NCI-H460 (cell line): ENCODE data around the gene VWA5B2. TPM values are rescaled to one million over a fixed set of nuclear protein-coding genes. Genes with fewer than 3 reads are reported as not detected.
A peak's percentile ranks its signal among the peaks of the same experiment; 100 is the strongest.

ENCODE experiments used
- DNase-seq: peaks from one replicate; pipeline ENCODE4 v3.0.0-alpha.2; 2016; ENCODE audit warnings: low read depth; ENCODE audit errors: extremely low read depth
- small RNA-seq, 2 experiments: library from RNA; depleted of rRNA; stranded (forward); fragments of <200 nt; gene quantifications; one replicate each; pipeline ENCODE3, GENCODE V24; 2014
- total RNA-seq: library from RNA; depleted of rRNA; stranded (reverse); fragments of >200 nt; shearing (Covaris generic); gene quantifications from 2 replicates; pipeline ENCODE4 v1.2.3, GENCODE V29; 2014; rRNA removed

The VWA5B2 gene
- total RNA-seq, 1 experiment from 2014 or later, result 0.35 TPM

- DNase-seq, result no peak
These were observed 42.9 kb downstream of the VWA5B2 start for GRCh38 chr3:184272269-184272668.

- no peak for DNase-seq
These were observed 46.0 kb downstream of the VWA5B2 start for GRCh38 chr3:184275381-184275701.

GRCh38 chr3:184275961-184276910 lies 46.9 kb downstream of the VWA5B2 start, which contains the start of gene ECE2:
Gene ECE2, plus strand, starts transcription at chr3:184276022. Its CDS starts 132 bp downstream, at chr3:184276154.
- DNase-seq, result no peak

- no peak for DNase-seq
These were observed 48.0 kb downstream of the VWA5B2 start for GRCh38 chr3:184277366-184277765.

- DNase-seq, result no peak
These were observed 53.6 kb downstream of the VWA5B2 start for GRCh38 chr3:184282941-184283340.

GRCh38 chr3:184283681-184284080 lies 54.3 kb downstream of the VWA5B2 start:
- DNase-seq, result no peak

- peak; percentile 50 for DNase-seq
These were observed 55.3 kb downstream of the VWA5B2 start for GRCh38 chr3:184284696-184285095.

GRCh38 chr3:184289426-184289938 lies 60.1 kb downstream of the VWA5B2 start:
- peak; percentile 42 for DNase-seq

GRCh38 chr3:184290331-184290730 lies 60.9 kb downstream of the VWA5B2 start:
- DNase-seq, result no peak

- DNase-seq, result no peak
These were observed 61.8 kb downstream of the VWA5B2 start for GRCh38 chr3:184291044-184291737.

Small RNAs within 50 kb of the gene (small RNA-seq; reads per million reads assigned to genes)
- gene MIR1224, result 0 reads per million in 2 experiments

Other genes with a start within 250 kb of the VWA5B2 start
- gene ABCC5, start 211.7 kb upstream of the VWA5B2 start, total RNA-seq, result 7.0 and 9.4 TPM in 2 replicates
- not detected in 2 replicates for gene HTR3D, start 197.8 kb upstream of the VWA5B2 start, total RNA-seq
- not detected in 2 replicates for gene HTR3C, start 176.5 kb upstream of the VWA5B2 start, total RNA-seq
- gene HTR3E, start 132.5 kb upstream of the VWA5B2 start, total RNA-seq, result not detected in 2 replicates
- 32.0 and 33.3 TPM in 2 replicates for gene EIF2B5, start 94.2 kb upstream of the VWA5B2 start, total RNA-seq
- 16.1 and 19.4 TPM in 2 replicates for gene DVL3, start 74.2 kb upstream of the VWA5B2 start, total RNA-seq
- 110 and 117 TPM in 2 replicates for gene AP2M1, start 54.7 kb upstream of the VWA5B2 start, total RNA-seq
- gene ABCF3, start 43.4 kb upstream of the VWA5B2 start, total RNA-seq, result 21.1 and 25.4 TPM in 2 replicates
- 50.7 and 52.9 TPM in 2 replicates for gene ALG3, start 19.4 kb downstream of the VWA5B2 start, total RNA-seq
- 15.1 and 15.8 TPM in 2 replicates for gene EEF1AKMT4, start 20.1 kb downstream of the VWA5B2 start, total RNA-seq
- 0.23 TPM in 1 of 2 replicates, not detected in the other for gene CAMK2N2, start 32.0 kb downstream of the VWA5B2 start, total RNA-seq
- not detected in 2 replicates for gene ECE2, start 46.4 kb downstream of the VWA5B2 start, total RNA-seq
- gene PSMD2, start 69.7 kb downstream of the VWA5B2 start, total RNA-seq, result 140 and 164 TPM in 2 replicates
- 160 and 178 TPM in 2 replicates for gene EIF4G1, start 85.0 kb downstream of the VWA5B2 start, total RNA-seq
- gene FAM131A, start 108.0 kb downstream of the VWA5B2 start, total RNA-seq, result 10.7 and 12.6 TPM in 2 replicates
- gene CLCN2, start 132.0 kb downstream of the VWA5B2 start, total RNA-seq, result 4.9 and 6.2 TPM in 2 replicates
- 98.8 and 101 TPM in 2 replicates for gene POLR2H, start 132.1 kb downstream of the VWA5B2 start, total RNA-seq
- not detected in 2 replicates for gene THPO, start 148.6 kb downstream of the VWA5B2 start, total RNA-seq
- 0.07 TPM in 1 of 2 replicates, not detected in the other for gene CHRD, start 150.5 kb downstream of the VWA5B2 start, total RNA-seq